Ishikawa (cell line): ENCODE results near the gene HTT.
A peak's percentile ranks its signal among the peaks of the same experiment; 100 is the strongest.

ENCODE experiments used
- CEBPB ChIP-seq: IDR thresholded peaks from 2 replicates; pipeline ENCODE4 v1.6.1; 2012
- CREB1 ChIP-seq: IDR thresholded peaks from 2 replicates; pipeline ENCODE4 v1.6.1; 2012; ENCODE audit warnings: low read depth
- EGR1 ChIP-seq: IDR thresholded peaks from 2 replicates; pipeline ENCODE4 v1.6.1; 2012
- EP300 ChIP-seq: IDR thresholded peaks from 2 replicates; pipeline ENCODE4 v1.6.1; 2012; ENCODE audit warnings: borderline replicate concordance
- FOXM1 ChIP-seq: IDR thresholded peaks from 2 replicates; pipeline ENCODE4 v1.6.1; 2012; ENCODE audit warnings: low read depth, borderline replicate concordance
- MAX ChIP-seq: IDR thresholded peaks from 2 replicates; pipeline ENCODE4 v1.6.1; 2012
- NFIC ChIP-seq: IDR thresholded peaks from 2 replicates; pipeline ENCODE4 v1.6.1; 2012
- RAD21 ChIP-seq: IDR thresholded peaks from 2 replicates; pipeline ENCODE4 v1.6.1; 2012; ENCODE audit warnings: low read depth
- REST ChIP-seq: IDR thresholded peaks from 2 replicates; pipeline ENCODE4 v1.6.1; 2012; ENCODE audit warnings: low read depth, mild to moderate bottlenecking
- TAF1 ChIP-seq: IDR thresholded peaks from 2 replicates; pipeline ENCODE4 v1.6.1; 2012; ENCODE audit warnings: low read depth, mild to moderate bottlenecking
- TCF12 ChIP-seq: IDR thresholded peaks from 2 replicates; pipeline ENCODE4 v1.6.1; 2012; ENCODE audit warnings: low read depth
- TEAD4 ChIP-seq: IDR thresholded peaks from 2 replicates; pipeline ENCODE4 v1.6.1; 2012
- USF1 ChIP-seq: IDR thresholded peaks from 2 replicates; pipeline ENCODE4 v1.6.1; 2012
- YY1 ChIP-seq: IDR thresholded peaks from 2 replicates; pipeline ENCODE4 v1.6.1; 2012; ENCODE audit warnings: low read depth
- ZBTB7A ChIP-seq: IDR thresholded peaks from 2 replicates; pipeline ENCODE4 v1.6.1; 2012; ENCODE audit warnings: low read depth

The HTT gene

GRCh38 chr4:3190549-3190948 is 116.1 kb downstream of the HTT start:
- TF ChIP-seq CEBPB (no peak), USF1 (no peak), YY1 (no peak), ZBTB7A (no peak), NFIC (no peak), MAX (no peak), TAF1 (no peak), EGR1 (no peak), TEAD4 (no peak), REST (no peak), FOXM1 (no peak), CREB1 (no peak), RAD21 (no peak)

GRCh38 chr4:3192188-3192587 is 117.7 kb downstream of the HTT start:
- TF ChIP-seq EGR1 (no peak), EP300 (no peak), NFIC (no peak), ZBTB7A (no peak), FOXM1 (no peak), USF1 (no peak), TAF1 (no peak), RAD21 (no peak), TCF12 (no peak), TEAD4 (no peak)

GRCh38 chr4:3192827-3193226 is 118.3 kb downstream of the HTT start:
- TF ChIP-seq ZBTB7A (no peak), YY1 (no peak), NFIC (no peak), MAX (no peak), FOXM1 (no peak), TAF1 (no peak), CEBPB (no peak), TEAD4 (no peak), EGR1 (no peak), REST (no peak)

- TF ChIP-seq RAD21 (peak; percentile 37), TCF12 (no peak), EP300 (no peak)
Measured at GRCh38 chr4:3193531-3194203, 119.2 kb downstream of the HTT start.

GRCh38 chr4:3196670-3197359 is 122.3 kb downstream of the HTT start:
- TF ChIP-seq REST = peak; percentile 59; the same call in 1 of the 2 replicates
- no peak for TF ChIP-seq TCF12
